Endothelial cell of umbilical vein (primary cell): ENCODE results near the gene CDCP2. TPM values are rescaled to one million over a fixed set of nuclear protein-coding genes. Genes with fewer than 3 reads are reported as not detected.

Experiments
- BruUV-seq: library from RNA; stranded (reverse); fragments of 400-500 nt; replicated peaks from 2 replicates; lab custom pipeline; 2021; lab: Mats Ljungman, UMichigan
- CTCF ChIA-PET: fragments of 300-600, 350-600 bp; sonication (Branson Sonifier 250); formaldehyde crosslinking; loops from one replicate; lab custom pipeline; 2021; ENCODE audit warnings: antibody characterized with exemption, inconsistent platforms; lab: Charles Lee
- POLR2A ChIA-PET: fragments of 300-600, 350-600 bp; sonication (Branson Sonifier 250); formaldehyde crosslinking; loops from one replicate; lab custom pipeline; 2021; ENCODE audit warnings: antibody characterized with exemption, inconsistent platforms; lab: Charles Lee
- DNase-seq: peaks from one replicate; pipeline ENCODE4 v3.0.0-alpha.2; 2011; ENCODE audit warnings: low read depth, low spot score
- FAIRE-seq: peaks from 2 replicates; lab custom pipeline; 2011; peaks lifted over from hg19 to GRCh38; lab: Jason Lieb, UNC
- H2AFZ ChIP-seq: 2 replicates; pipeline ENCODE4 v1.6.0; 2012; ENCODE audit warnings: low read depth, low read length, control low read depth, inconsistent platforms
- H3K27ac ChIP-seq: 2 replicates; pipeline ENCODE4 v1.5.1; 2011; ENCODE audit warnings: low read depth, mild to moderate bottlenecking, control low read depth, low read length, moderate library complexity; ENCODE audit not compliant: insufficient read depth
- H3K27me3 ChIP-seq, 2 experiments: 2 replicates each; pipeline versions ENCODE4 v1.6.0 to v1.6.1; 2011; ENCODE audit warnings: low read length in 2 of 2, mixed read lengths in 1 of 2; ENCODE audit not compliant: control insufficient read depth in 2 of 2, insufficient read depth in 2 of 2
- H3K36me3 ChIP-seq, 2 experiments: 2 replicates in 1 of 2; 3 replicates in 1 of 2; pipeline ENCODE4 v1.5.1; 2011; ENCODE audit warnings: low read length in 2 of 2, mild to moderate bottlenecking in 1 of 2, moderate library complexity in 1 of 2; ENCODE audit not compliant: control insufficient read depth in 2 of 2, insufficient read depth in 2 of 2; ENCODE audit errors: extremely low read depth in 1 of 2
- H3K4me1 ChIP-seq: 3 replicates; pipeline ENCODE4 v1.5.1; 2011; ENCODE audit warnings: mild to moderate bottlenecking, low read length; ENCODE audit not compliant: control insufficient read depth, insufficient read depth; ENCODE audit errors: extremely low read depth
- H3K4me2 ChIP-seq: 2 replicates; pipeline ENCODE4 v1.6.1; 2011; ENCODE audit warnings: low read length, control low read depth, mixed read lengths; ENCODE audit not compliant: insufficient read depth
- H3K4me3 ChIP-seq, 3 experiments: fragments of 200-600 bp in 1 of 3; sonication (generic), shearing (Covaris generic) in 1 of 3; replicated peaks in 1 of 3; 2 replicates each; pipeline ENCODE4 v1.5.1; 2011 to 2016; ENCODE audit warnings: control low read depth in 3 of 3, low read length in 3 of 3, mild to moderate bottlenecking in 2 of 3, inconsistent platforms in 1 of 3, low read depth in 1 of 3, moderate library complexity in 1 of 3; ENCODE audit not compliant: insufficient read depth in 1 of 3
- H3K79me2 ChIP-seq: 2 replicates; pipeline ENCODE4 v1.6.0; 2012; ENCODE audit warnings: low read length, inconsistent platforms; ENCODE audit not compliant: control insufficient read depth, insufficient read depth
- H3K9ac ChIP-seq: replicated peaks from 2 replicates; pipeline ENCODE3; 2011; ENCODE audit warnings: low read length, control low read depth; ENCODE audit not compliant: insufficient read depth; ENCODE audit errors: extremely low read depth
- H3K9me1 ChIP-seq: replicated peaks from 3 replicates; pipeline ENCODE4 v1.6.0; 2011; ENCODE audit warnings: mild to moderate bottlenecking, low read length; ENCODE audit not compliant: control insufficient read depth, insufficient read depth; ENCODE audit errors: extremely low read depth
- H3K9me3 ChIP-seq: replicated peaks from 2 replicates; pipeline ENCODE4 v1.5.1; 2012; ENCODE audit warnings: low read length, inconsistent platforms; ENCODE audit not compliant: control insufficient read depth, insufficient read depth
- H4K20me1 ChIP-seq: replicated peaks from 2 replicates; pipeline ENCODE3; 2011; ENCODE audit warnings: mild to moderate bottlenecking, low read length; ENCODE audit not compliant: control insufficient read depth, insufficient read depth; ENCODE audit errors: extremely low read depth
- CTCF ChIP-seq, 2 donors: IDR thresholded peaks; 1 replicate in 1 of 2; 2 replicates in 1 of 2; pipeline ENCODE4 v1.5.1; 2011; ENCODE audit warnings: low read length in 2 of 2, mild to moderate bottlenecking in 2 of 2, moderate library complexity in 2 of 2, control low read depth in 1 of 2, inconsistent platforms in 1 of 2, low read depth in 1 of 2; ENCODE audit not compliant: insufficient read depth in 1 of 2; ENCODE audit errors: extremely low read depth in 1 of 2
- EZH2 ChIP-seq: IDR thresholded peaks from 2 replicates; pipeline ENCODE4 v1.6.1; 2012; ENCODE audit warnings: borderline replicate concordance, low read depth, mild to moderate bottlenecking, moderate library complexity, low read length, inconsistent platforms; ENCODE audit not compliant: severe bottlenecking
- GATA2 ChIP-seq: IDR thresholded peaks from 2 replicates; pipeline ENCODE4 v1.7.0; 2011; ENCODE audit warnings: low read depth, mild to moderate bottlenecking, moderate library complexity, mixed read lengths, low read length; ENCODE audit not compliant: insufficient read length, insufficient read depth
- JUN ChIP-seq: IDR thresholded peaks from 2 replicates; pipeline ENCODE4 v1.6.1; 2011; ENCODE audit warnings: borderline replicate concordance, low read depth; ENCODE audit not compliant: insufficient read length, insufficient read depth
- MAX ChIP-seq: IDR thresholded peaks from 2 replicates; pipeline ENCODE4 v1.6.1; 2011; ENCODE audit not compliant: insufficient read depth, insufficient read length
- MYC ChIP-seq: IDR thresholded peaks from one replicate; pipeline ENCODE4 v1.6.1; 2011; ENCODE audit warnings: mild to moderate bottlenecking, low read depth, low read length
- POLR2A ChIP-seq: IDR thresholded peaks from 2 replicates; pipeline ENCODE4 v1.6.1; 2012; ENCODE audit warnings: low read depth, mild to moderate bottlenecking, control low read depth, low read length
- dilution Hi-C: fragments of 300-500 bp; cut with MboI; formaldehyde crosslinking; loops from one replicate; pipeline ENCODE4 v1.15.0; 2019; ENCODE audit warnings: low sequenced_read_pairs; ENCODE audit not compliant: extremely low pct_ligation_motif_present
- intact Hi-C: fragments of 100-400 bp; cut with micrococcal nuclease; formaldehyde crosslinking; loops from one replicate; pipeline ENCODE4 v1.10.0; 2022
- polyA plus RNA-seq, 4 experiments: library from polyadenylated mRNA; depleted of rRNA in 3 of 4; stranded (reverse) in 3 of 4; unstranded in 1 of 4; fragments of >200 nt; gene quantifications; 2 replicates each; pipeline versions ENCODE4 v1.2.1 to v1.2.3, GENCODE V29; 2011 to 2012; ENCODE audit warnings: missing spikeins in 1 of 4
- total RNA-seq: library from RNA; stranded (reverse); gene quantifications from 2 replicates; pipeline ENCODE4 v1.2.3, GENCODE V29; 2021

CDCP2 gene
- total and polyA plus RNA-seq, 2 donors (not counting 3 experiments of a cell fraction or from before 2014, with no cell fraction given) = 0.10 TPM; not detected in 1

GRCh38 chr1:54156201-54156600 is 3.4 kb upstream of the CDCP2 start:
- Histone ChIP-seq H3K9me1 (no peaks in the 10 kb centered on the region), H4K20me1 (no peaks in the 10 kb centered on the region), H3K4me1 (no peaks in the 10 kb centered on the region), H3K79me2 (no peaks in the 10 kb centered on the region), H3K36me3 (no peaks in the 10 kb centered on the region), H3K27ac (no peak overlapping the region), H3K9ac (no peak overlapping the region), H3K4me3 (no peak overlapping the region), H3K27me3 (peaks cover 0 to 3% of the 10 kb centered on the region in 2 experiments), H3K9me3 (no peaks in the 10 kb centered on the region), H3K4me2 (no peak overlapping the region), H2AFZ (no peak overlapping the region)
- dilution Hi-C loops = no loop called here
- FAIRE-seq = no peak
- ChIA-PET CTCF (no interaction called here), POLR2A (no interaction called here)
- TF ChIP-seq JUN (no peak), MAX (no peak), EZH2 (no peak), GATA2 (no peak), MYC (no peak), CTCF (IDR thresholded peaks at IDR 0.05; ENCODE audit: extremely low read depth in 1 of 2, insufficient read depth in 1 of 2, low read depth in 1 of 2, low read length in 2 of 2) (no peak), POLR2A (no peak)
- intact Hi-C loops = no loop called here
- no peak for DNase-seq
- no TSS peak for BruUV-seq
